NCI-H2227 (cell line): ENCODE measurements around the gene MAMSTR.

Source experiments
- DNase-seq: peaks from one replicate; lab custom pipeline; 2025; ENCODE audit not compliant: unreplicated experiment; lab: John Stamatoyannopoulos, UW

The MAMSTR gene

DNA sequence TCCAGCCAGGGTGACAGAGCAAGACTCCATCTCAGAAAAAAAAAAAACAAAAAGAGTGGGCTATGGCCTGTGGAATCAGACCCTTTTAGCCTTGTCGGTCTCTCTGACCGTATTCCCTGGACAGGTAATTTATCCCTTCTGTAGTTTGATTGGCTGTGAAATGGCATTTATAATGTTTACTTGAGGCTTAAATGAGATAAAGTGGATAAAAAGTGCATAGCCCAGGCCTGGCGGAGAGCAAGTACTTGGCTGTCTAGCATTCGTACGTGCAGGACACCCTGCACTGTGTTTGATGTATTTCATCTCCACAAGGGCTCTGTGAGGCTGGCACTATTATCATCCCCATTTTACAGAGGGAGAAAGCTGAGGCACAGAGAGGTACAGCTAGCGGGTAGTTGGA lies 53.7 kb downstream of the MAMSTR start:
- no peak for DNase-seq

GRCh38 chr19:48664476-48664875 lies 55.0 kb downstream of the MAMSTR start:
- no peak for DNase-seq

DNA sequence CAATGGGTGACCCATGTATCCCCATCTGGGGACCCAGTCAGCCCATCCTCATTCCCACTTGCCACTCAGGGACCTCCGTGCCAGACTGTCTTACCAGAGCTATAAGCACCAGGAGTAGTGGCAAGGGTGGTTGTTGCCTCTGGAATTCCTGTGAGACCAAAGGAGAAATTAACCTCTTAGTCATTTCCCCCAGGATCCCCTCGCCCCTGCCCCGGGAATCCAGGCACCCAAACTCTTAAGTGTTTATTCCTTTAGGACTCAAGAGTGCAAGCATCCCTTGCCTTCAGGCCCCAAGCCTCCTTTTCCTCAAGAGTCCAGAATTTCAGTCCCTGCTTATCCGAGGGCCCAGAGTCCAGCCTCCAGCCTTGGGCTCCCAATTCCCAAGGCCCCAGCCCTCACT lies 55.9 kb downstream of the MAMSTR start:
- DNase-seq: no peak
